HepG2 (cell line): ENCODE measurements around the gene CFAP46. TPM values are rescaled to one million over a fixed set of nuclear protein-coding genes. Genes with fewer than 3 reads are reported as not detected.

Experiments
- ATAC-seq: fragments of 200-7000 bp; cut with Tn5 transposase; 3 replicates; pipeline ENCODE4 v1.9.1; 2020; ENCODE audit warnings: mild to moderate bottlenecking, moderate library complexity
- BruUV-seq: library from RNA; stranded (reverse); fragments of 400-500 nt; replicated peaks from 2 replicates; lab custom pipeline; 2021; lab: Mats Ljungman, UMichigan
- CTCF ChIA-PET: fragments of 300-600 bp; formaldehyde crosslinking; extraction: SDS; loops from one replicate; lab custom pipeline; 2021; ENCODE audit warnings: low total read pairs, inconsistent platforms, low intra/inter-chr PET ratio; lab: Yijun Ruan, JAX
- POLR2A ChIA-PET: fragments of 350-600 bp; sonication (Branson Sonifier 250); formaldehyde crosslinking; loops from one replicate; lab custom pipeline; 2020; ENCODE audit warnings: antibody characterized with exemption, inconsistent platforms; lab: Yijun Ruan, JAX
- DNase-seq: peaks from one replicate; pipeline ENCODE4 v3.0.0-alpha.2; 2015; ENCODE audit warnings: low spot score
- FAIRE-seq: peaks from 3 replicates; lab custom pipeline; 2011; peaks lifted over from hg19 to GRCh38; lab: Jason Lieb, UNC
- H2AFZ ChIP-seq: one replicate; pipeline ENCODE4 v1.6.1; 2011; ENCODE audit warnings: low read length, inconsistent platforms
- H3K27ac ChIP-seq: fragments of 300-600 bp; 3 replicates; pipeline ENCODE4 v1.8.0; 2011; ENCODE audit warnings: mixed run types, mild to moderate bottlenecking, mixed read lengths, low read length, inconsistent platforms; ENCODE audit not compliant: insufficient read depth; ENCODE audit errors: extremely low read length
- H3K27me3 ChIP-seq, 2 experiments: fragments of 200-600 bp in 1 of 2; 2 replicates in 1 of 2; 3 replicates in 1 of 2; pipeline versions ENCODE4 v1.6.0 to v1.8.0; 2011; ENCODE audit warnings: low read length in 2 of 2, mild to moderate bottlenecking in 2 of 2, moderate library complexity in 2 of 2, inconsistent platforms in 1 of 2; ENCODE audit not compliant: insufficient read depth in 2 of 2, control insufficient read depth in 1 of 2
- H3K36me3 ChIP-seq, 2 experiments: fragments of 200-600 bp in 1 of 2; replicated peaks in 1 of 2; 2 replicates in 1 of 2; 3 replicates in 1 of 2; pipeline versions ENCODE4 v1.5.1 to v1.8.0; 2011; ENCODE audit warnings: low read length in 2 of 2, inconsistent platforms in 1 of 2; ENCODE audit not compliant: insufficient read depth in 2 of 2, control insufficient read depth in 1 of 2
- H3K4me1 ChIP-seq: 2 replicates; pipeline ENCODE4 v1.5.1; 2012; ENCODE audit warnings: low read length, inconsistent platforms; ENCODE audit not compliant: insufficient read depth
- H3K4me2 ChIP-seq: 2 replicates; pipeline ENCODE4 v1.6.0; 2011; ENCODE audit warnings: low read depth, low read length, inconsistent platforms
- H3K4me3 ChIP-seq, 3 experiments: fragments of 200-600 bp in 1 of 3; sonication (generic), shearing (Covaris generic) in 1 of 3; replicated peaks in 1 of 3; 2 replicates each; pipeline ENCODE4 v1.5.1; 2011 to 2016; ENCODE audit warnings: low read length in 3 of 3, inconsistent platforms in 2 of 3, low read depth in 2 of 3, mild to moderate bottlenecking in 2 of 3, control low read depth in 1 of 3, mixed read lengths in 1 of 3; ENCODE audit not compliant: insufficient read depth in 1 of 3
- H3K79me2 ChIP-seq: one replicate; pipeline ENCODE4 v1.6.1; 2011; ENCODE audit warnings: low read length, inconsistent platforms; ENCODE audit not compliant: insufficient read depth
- H3K9ac ChIP-seq: 2 replicates; pipeline ENCODE4 v1.6.0; 2011; ENCODE audit warnings: mild to moderate bottlenecking, low read depth, low read length, inconsistent platforms; ENCODE audit not compliant: insufficient read depth
- H3K9me3 ChIP-seq: 2 replicates; pipeline ENCODE4 v1.5.1; 2012; ENCODE audit warnings: mild to moderate bottlenecking, low read length
- H4K20me1 ChIP-seq: 2 replicates; pipeline ENCODE4 v1.6.0; 2011; ENCODE audit warnings: inconsistent platforms, mild to moderate bottlenecking, low read length, moderate library complexity; ENCODE audit not compliant: insufficient read depth
- BATF2 ChIP-seq: sonication (generic); formaldehyde crosslinking; IDR thresholded peaks from 2 replicates; pipeline ENCODE4 v1.8.0; 2022; ENCODE audit warnings: mild to moderate bottlenecking, missing genetic modification reagents, moderate library complexity
- HMG20B ChIP-seq: conservative IDR thresholded peaks from 2 replicates; pipeline ENCODE4 v1.6.1; 2016; ENCODE audit warnings: missing genetic modification reagents, missing compliant biosample characterization
- MIER3 ChIP-seq: IDR thresholded peaks from 2 replicates; pipeline ENCODE4 v1.6.1; 2016; ENCODE audit warnings: missing compliant biosample characterization, borderline replicate concordance
- NFRKB ChIP-seq: fragments of 450-650 bp; IDR thresholded peaks from 2 replicates; pipeline ENCODE4 v1.6.1; 2017
- RFX1 ChIP-seq: fragments of 450-650 bp; IDR thresholded peaks from 2 replicates; pipeline ENCODE4 v1.6.1; 2017
- SPEN ChIP-seq: sonication (generic); formaldehyde crosslinking; IDR thresholded peaks from 2 replicates; pipeline ENCODE4 v1.5.1; 2020; ENCODE audit warnings: low read depth, mild to moderate bottlenecking, missing genetic modification reagents
- ZNF232 ChIP-seq: sonication (generic); formaldehyde crosslinking; IDR thresholded peaks from 2 replicates; pipeline ENCODE4 v1.4.0; 2020; ENCODE audit warnings: missing genetic modification reagents, borderline replicate concordance
- WGBS: methylation state at CpG from one replicate; pipeline ENCODE4 v1.1.6; 2017; ENCODE audit warnings: low lambda C conversion rate; 5-methylcytosine and 5-hydroxymethylcytosine counted together
- in situ Hi-C: cut with HindIII; loops from 2 replicates; pipeline ENCODE4 v1.10.0; 2017; ENCODE audit warnings: low pct_unique_long_range_greater_than_20kb; ENCODE audit not compliant: extremely low pct_ligation_motif_present
- intact Hi-C: fragments of 100-400 bp; cut with micrococcal nuclease; formaldehyde crosslinking; loops from one replicate; pipeline ENCODE4 v1.10.0; 2022; ENCODE audit not compliant: unreplicated experiment
- polyA plus RNA-seq, 8 experiments: library from polyadenylated mRNA; depleted of rRNA in 3 of 8; stranded (reverse) in 7 of 8; unstranded in 1 of 8; fragments of >200 nt; fragmentation: Illumina TruSeq in 4 of 8; extraction: Trizol in 4 of 8; gene quantifications; 2 replicates each; pipeline versions ENCODE4 v1.2.1 to v1.2.3, GENCODE V29; 2011 to 2016; ENCODE audit warnings: low read depth in 4 of 8, missing spikeins in 1 of 8, mixed read lengths in 1 of 8; ENCODE audit not compliant: insufficient read depth in 1 of 8
- total RNA-seq, 5 experiments: library from RNA; depleted of rRNA; stranded (reverse); fragments of >200 nt; fragmentation: Illumina TruSeq; extraction: Trizol; gene quantifications; 2 replicates each; pipeline ENCODE4 v1.2.3, GENCODE V29; 2016; ENCODE audit warnings: low read depth in 1 of 5
- TF ChIP-seq, protein P1 (sequence below): sonication (generic); formaldehyde crosslinking; IDR thresholded peaks from 2 replicates; pipeline ENCODE4 v1.4.0; 2020; ENCODE audit warnings: missing genetic modification reagents, mild to moderate bottlenecking, borderline replicate concordance
- TF ChIP-seq, protein P2 (sequence below): conservative IDR thresholded peaks from 2 replicates; pipeline ENCODE4 v1.6.1; 2018; ENCODE audit warnings: missing genetic modification reagents

The CFAP46 gene
- total and polyA plus RNA-seq, 2 of the 13 experiments (the other 11 are each of a cell fraction or from before 2014, with no cell fraction given): 0.24 to 0.84 TPM

DNA sequence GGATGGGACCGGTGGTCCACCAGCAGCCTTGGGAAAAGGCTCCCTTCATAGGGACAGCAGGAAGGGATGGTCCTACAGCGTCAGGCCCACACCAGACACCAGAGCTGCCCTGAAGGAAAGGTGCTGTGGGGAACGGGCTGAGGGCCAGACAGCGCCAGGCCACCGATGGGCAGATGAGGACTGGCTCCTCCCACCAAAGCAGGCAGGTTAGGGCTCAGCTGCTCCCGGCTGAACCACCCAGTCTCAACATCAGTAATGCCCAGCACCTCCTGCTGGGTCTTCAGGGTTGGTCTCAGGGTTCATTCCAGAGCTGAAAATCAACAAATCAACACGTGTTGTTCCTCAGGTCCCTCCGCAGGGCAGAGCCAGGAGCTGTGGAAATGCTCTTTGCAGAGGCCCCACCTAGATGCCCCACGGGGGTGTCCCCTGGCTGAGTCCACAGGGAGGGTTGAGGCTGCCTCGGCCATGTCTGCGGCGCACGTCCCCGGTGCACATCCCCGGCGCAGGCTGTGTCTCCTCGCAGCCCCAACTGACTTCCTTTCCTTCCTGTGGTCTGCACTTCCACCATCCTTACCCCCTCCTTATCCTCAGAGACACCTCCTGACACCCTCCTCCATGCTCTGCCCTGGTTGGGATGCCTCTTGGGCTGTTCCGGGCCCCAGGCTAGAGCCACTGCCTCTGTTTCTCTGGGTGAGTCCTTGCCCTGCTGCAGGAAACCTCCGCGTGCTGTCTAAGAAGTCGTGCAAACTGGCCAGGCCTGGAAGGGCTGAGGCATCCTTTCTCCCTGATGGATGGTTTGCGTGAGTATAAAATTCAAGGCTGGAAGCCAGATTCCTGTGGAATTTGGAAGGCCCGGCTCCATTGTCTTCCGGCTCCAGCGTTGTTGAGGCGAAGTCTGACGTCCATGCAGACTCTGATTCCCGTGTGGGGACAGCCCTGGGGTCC lies 32.8 kb upstream of the CFAP46 start (continued):
- TF ChIP-seq, protein P1, sequence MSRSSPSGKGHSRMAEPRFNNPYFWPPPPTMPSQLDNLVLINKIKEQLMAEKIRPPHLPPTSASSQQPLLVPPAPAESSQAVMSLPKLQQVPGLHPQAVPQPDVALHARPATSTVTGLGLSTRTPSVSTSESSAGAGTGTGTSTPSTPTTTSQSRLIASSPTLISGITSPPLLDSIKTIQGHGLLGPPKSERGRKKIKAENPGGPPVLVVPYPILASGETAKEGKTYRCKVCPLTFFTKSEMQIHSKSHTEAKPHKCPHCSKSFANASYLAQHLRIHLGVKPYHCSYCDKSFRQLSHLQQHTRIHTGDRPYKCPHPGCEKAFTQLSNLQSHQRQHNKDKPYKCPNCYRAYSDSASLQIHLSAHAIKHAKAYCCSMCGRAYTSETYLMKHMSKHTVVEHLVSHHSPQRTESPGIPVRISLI: no peak
- TF ChIP-seq, protein P2, sequence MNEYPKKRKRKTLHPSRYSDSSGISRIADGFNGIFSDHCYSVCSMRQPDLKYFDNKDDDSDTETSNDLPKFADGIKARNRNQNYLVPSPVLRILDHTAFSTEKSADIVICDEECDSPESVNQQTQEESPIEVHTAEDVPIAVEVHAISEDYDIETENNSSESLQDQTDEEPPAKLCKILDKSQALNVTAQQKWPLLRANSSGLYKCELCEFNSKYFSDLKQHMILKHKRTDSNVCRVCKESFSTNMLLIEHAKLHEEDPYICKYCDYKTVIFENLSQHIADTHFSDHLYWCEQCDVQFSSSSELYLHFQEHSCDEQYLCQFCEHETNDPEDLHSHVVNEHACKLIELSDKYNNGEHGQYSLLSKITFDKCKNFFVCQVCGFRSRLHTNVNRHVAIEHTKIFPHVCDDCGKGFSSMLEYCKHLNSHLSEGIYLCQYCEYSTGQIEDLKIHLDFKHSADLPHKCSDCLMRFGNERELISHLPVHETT (CRISPR knock-in tag): no peak
- no peak for TF ChIP-seq HMG20B (CRISPR knock-in tag)
- no peak for TF ChIP-seq NFRKB

GRCh38 chr10:132974249-132974796 lies 32.0 kb upstream of the CFAP46 start:
- no TSS peak for BruUV-seq
- 27% methylated on average over 6 of the region's 29 CpGs for WGBS
- H3K27ac ChIP-seq: no peak overlapping the region

More at GRCh38 chr10:132974249-132974796, 32.0 kb upstream of the CFAP46 start:
- intact Hi-C loops: no loop called here
- H3K4me2 ChIP-seq: no peak overlapping the region
- no peaks in the 10 kb centered on the region for H3K9me3 ChIP-seq
- CTCF ChIA-PET: no interaction called here
- no peaks in the 10 kb centered on the region for H3K36me3 ChIP-seq
- TF ChIP-seq MIER3 (no peak), BATF2 (CRISPR knock-in tag) (no peak), SPEN (CRISPR knock-in tag) (no peak), ZNF232 (no peak), RFX1 (no peak)
- TF ChIP-seq, all 625 proteins: peak for 0
- POLR2A ChIA-PET: no interaction called here
- no peak for DNase-seq
- Histone ChIP-seq H3K4me1 (no peaks in the 10 kb centered on the region), H3K79me2 (no peaks in the 10 kb centered on the region), H4K20me1 (0 out of 2 replicates have a peak, but pooled peaks cover 5% of the 10 kb centered on the region), H3K27me3 (peaks cover 34 to 84% of the 10 kb centered on the region in 2 experiments), H2AFZ (no peak overlapping the region), H3K4me3 (no peak overlapping the region), H3K9ac (no peak overlapping the region)
- no peak for FAIRE-seq
- in situ Hi-C loops: no loop called here
- ATAC-seq: no peak
